H1 (cell line): Measurements from ENCODE around the gene RHOU.

Experiments used
- CHD2 ChIP-seq: IDR thresholded peaks from 2 replicates; pipeline ENCODE4 v1.6.1; 2012; ENCODE audit warnings: low read length, improper control_type of control experiment
- CREB1 ChIP-seq: IDR thresholded peaks from 2 replicates; pipeline ENCODE4 v1.6.1; 2012; ENCODE audit warnings: inconsistent platforms
- EGR1 ChIP-seq: IDR thresholded peaks from 2 replicates; pipeline ENCODE4 v1.6.1; 2011; ENCODE audit warnings: low read depth, low read length, borderline replicate concordance
- GABPA ChIP-seq: IDR thresholded peaks from 2 replicates; pipeline ENCODE4 v1.6.1; 2011; ENCODE audit warnings: mild to moderate bottlenecking, low read length, moderate library complexity, borderline replicate concordance; ENCODE audit not compliant: insufficient read depth
- KDM5A ChIP-seq: fragments of 200-600 bp; IDR thresholded peaks from 2 replicates; pipeline ENCODE4 v1.7.1; 2012; ENCODE audit warnings: mild to moderate bottlenecking, low read length, inconsistent platforms, mixed read lengths
- POLR2A ChIP-seq, 2 experiments: IDR thresholded peaks; 1 replicate in 1 of 2; 2 replicates in 1 of 2; pipeline ENCODE4 v1.6.1; 2011; ENCODE audit warnings: low read depth in 2 of 2, low read length in 2 of 2, mild to moderate bottlenecking in 2 of 2; ENCODE audit errors: control extremely low read depth in 1 of 2
- POLR2AphosphoS5 ChIP-seq: IDR thresholded peaks from 2 replicates; pipeline ENCODE4 v1.6.1; 2011; ENCODE audit warnings: low read depth, low read length
- POU5F1 ChIP-seq: IDR thresholded peaks from 2 replicates; pipeline ENCODE4 v1.6.1; 2011; ENCODE audit warnings: low read depth, mild to moderate bottlenecking, low read length, moderate library complexity
- SIRT6 ChIP-seq: IDR thresholded peaks from one replicate; pipeline ENCODE4 v1.7.1; 2012; ENCODE audit warnings: low read length, inconsistent platforms
- TF ChIP-seq, protein P1 (sequence below), 3 experiments: IDR thresholded peaks; 1 replicate in 2 of 3; 2 replicates in 1 of 3; pipeline versions ENCODE4 v1.5.1 to v1.6.1; 2011; ENCODE audit warnings: low read length in 3 of 3, mild to moderate bottlenecking in 3 of 3, inconsistent platforms in 2 of 3, low read depth in 1 of 3, moderate library complexity in 1 of 3; ENCODE audit not compliant: insufficient read depth in 1 of 3; ENCODE audit errors: control extremely low read depth in 1 of 3

DNA sequence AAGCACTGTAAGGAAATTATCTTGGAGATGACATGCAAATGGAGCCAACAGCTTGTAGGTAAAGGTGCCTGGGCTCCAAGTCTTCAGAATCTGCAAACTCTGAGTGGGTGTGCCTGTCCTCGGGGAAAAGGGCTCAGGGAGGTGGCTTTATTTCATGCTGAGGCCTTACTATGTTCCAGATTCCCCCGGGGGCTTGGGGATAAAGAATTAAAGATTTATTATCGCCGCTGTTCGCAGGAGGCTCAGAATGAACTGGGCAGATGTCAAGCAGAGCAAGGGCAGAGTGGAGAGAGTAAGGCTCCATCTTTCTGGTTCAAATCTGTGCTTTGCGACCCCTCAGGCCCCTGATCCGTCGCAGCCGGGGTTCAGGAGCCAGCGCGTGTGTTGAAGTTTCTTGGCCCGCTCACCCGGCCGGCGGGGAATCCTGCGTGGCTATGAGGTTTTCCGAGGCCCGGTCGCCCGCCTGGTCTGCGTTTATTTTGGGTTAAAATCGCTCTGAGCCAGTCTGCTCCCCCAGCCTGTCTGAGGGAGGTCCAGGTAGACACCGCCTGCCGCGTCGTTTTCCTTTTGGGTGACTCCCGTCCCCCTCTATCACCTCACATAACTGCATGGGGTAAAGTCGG is 19.5 kb downstream of the RHOU start:
- TF ChIP-seq GABPA (no peak), POLR2A (IDR thresholded peaks at IDR 0.05; ENCODE audit: control extremely low read depth in 1 of 2, low read depth in 2 of 2, low read length in 2 of 2) (no peak), EGR1 (no peak), KDM5A (no peak), POLR2AphosphoS5 (no peak), POU5F1 (no peak), CREB1 (no peak), SIRT6 (no peak), CHD2 (no peak)
- TF ChIP-seq, protein P1, sequence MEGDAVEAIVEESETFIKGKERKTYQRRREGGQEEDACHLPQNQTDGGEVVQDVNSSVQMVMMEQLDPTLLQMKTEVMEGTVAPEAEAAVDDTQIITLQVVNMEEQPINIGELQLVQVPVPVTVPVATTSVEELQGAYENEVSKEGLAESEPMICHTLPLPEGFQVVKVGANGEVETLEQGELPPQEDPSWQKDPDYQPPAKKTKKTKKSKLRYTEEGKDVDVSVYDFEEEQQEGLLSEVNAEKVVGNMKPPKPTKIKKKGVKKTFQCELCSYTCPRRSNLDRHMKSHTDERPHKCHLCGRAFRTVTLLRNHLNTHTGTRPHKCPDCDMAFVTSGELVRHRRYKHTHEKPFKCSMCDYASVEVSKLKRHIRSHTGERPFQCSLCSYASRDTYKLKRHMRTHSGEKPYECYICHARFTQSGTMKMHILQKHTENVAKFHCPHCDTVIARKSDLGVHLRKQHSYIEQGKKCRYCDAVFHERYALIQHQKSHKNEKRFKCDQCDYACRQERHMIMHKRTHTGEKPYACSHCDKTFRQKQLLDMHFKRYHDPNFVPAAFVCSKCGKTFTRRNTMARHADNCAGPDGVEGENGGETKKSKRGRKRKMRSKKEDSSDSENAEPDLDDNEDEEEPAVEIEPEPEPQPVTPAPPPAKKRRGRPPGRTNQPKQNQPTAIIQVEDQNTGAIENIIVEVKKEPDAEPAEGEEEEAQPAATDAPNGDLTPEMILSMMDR (IDR thresholded peaks at IDR 0.05; ENCODE audit: control extremely low read depth in 1 of 3, insufficient read depth in 1 of 3, low read depth in 1 of 3, low read length in 3 of 3) = no peak
